GM19395 (cell line): Measurements from ENCODE around the gene ATP2A1.

Experiments used
- ATAC-seq: cut with Tn5 transposase; IDR thresholded peaks from one replicate; pipeline ENCODE4 v1.9.1; 2021; ENCODE audit warnings: mild to moderate bottlenecking, moderate library complexity; ENCODE audit not compliant: unreplicated experiment

ATP2A1 gene

GRCh38 chr16:28878083-28878926 is at the start of gene ATP2A1:
Gene ATP2A1 (plus strand): TSS chr16:28878488. CDS start chr16:28878672, 184 bp downstream.
- ATAC-seq: no peak

- ATAC-seq: no peak
Observed at GRCh38 chr16:28829747-28830146, 48.5 kb upstream of the ATP2A1 start.

GRCh38 chr16:28830531-28830930 is 47.8 kb upstream of the ATP2A1 start:
- ATAC-seq: no peak

- ATAC-seq: no peak
Observed at GRCh38 chr16:28834349-28834748, 43.9 kb upstream of the ATP2A1 start.

GRCh38 chr16:28834873-28835863 is 43.1 kb upstream of the ATP2A1 start:
- no peak for ATAC-seq

GRCh38 chr16:28835864-28836760 is 42.2 kb upstream of the ATP2A1 start:
- no peak for ATAC-seq

GRCh38 chr16:28836761-28837064 is 41.6 kb upstream of the ATP2A1 start:
- ATAC-seq: no peak

- ATAC-seq: no peak
Observed at GRCh38 chr16:28837672-28838557, 40.4 kb upstream of the ATP2A1 start.

GRCh38 chr16:28838558-28838918 is 39.8 kb upstream of the ATP2A1 start:
- ATAC-seq: no peak

- no peak for ATAC-seq
Observed at GRCh38 chr16:28839004-28839639, 39.2 kb upstream of the ATP2A1 start.

GRCh38 chr16:28839899-28840298 is 38.4 kb upstream of the ATP2A1 start:
- no peak for ATAC-seq

GRCh38 chr16:28842696-28843095 is 35.6 kb upstream of the ATP2A1 start:
- ATAC-seq: no peak

GRCh38 chr16:28843766-28844165 is 34.5 kb upstream of the ATP2A1 start:
- ATAC-seq: no peak

GRCh38 chr16:28844226-28844885 is 33.9 kb upstream of the ATP2A1 start:
- no peak for ATAC-seq

GRCh38 chr16:28845293-28845692 is 33.0 kb upstream of the ATP2A1 start:
- ATAC-seq: no peak

- peak; percentile 1 for ATAC-seq
Observed at GRCh38 chr16:28845761-28846079, 32.6 kb upstream of the ATP2A1 start.

GRCh38 chr16:28846080-28846932 is 32.0 kb upstream of the ATP2A1 start, which contains the start of gene TUFM:
Gene TUFM (minus strand): TSS chr16:28846348. CDS start chr16:28846269, 79 bp downstream.
- ATAC-seq: peak; percentile 90

GRCh38 chr16:28846933-28847273 is 31.4 kb upstream of the ATP2A1 start:
- peak; percentile 16 for ATAC-seq
